Activated CD8-positive, alpha-beta T cell treated with anti-CD3 and anti-CD28 coated beads for 36 hours (primary cell): ENCODE results near the gene FANCD2. TPM values are rescaled to one million over a fixed set of nuclear protein-coding genes. Genes with fewer than 3 reads are reported as not detected.
"Not testable (repeated sequence)": the region's sequence is repeated elsewhere in the genome, so short reads cannot be mapped to it uniquely, and the experiment has no call there.

ENCODE experiments used
- ATAC-seq: fragments of 200-7000 bp; cut with Tn5 transposase; one replicate; pipeline ENCODE4 v1.10.0; 2021; ENCODE audit warnings: mild to moderate bottlenecking, moderate library complexity
- CTCF ChIA-PET: fragments of 350-600 bp; sonication (Branson Sonifier 250); formaldehyde crosslinking; loops from one replicate; lab custom pipeline; 2021; ENCODE audit warnings: antibody characterized with exemption; lab: Charles Lee
- POLR2A ChIA-PET: fragments of 350-600 bp; sonication (Branson Sonifier 250); formaldehyde crosslinking; loops from one replicate; lab custom pipeline; 2021; ENCODE audit warnings: antibody characterized with exemption; lab: Charles Lee
- DNase-seq: peaks from one replicate; pipeline ENCODE4 v3.0.0-alpha.2; 2020
- H3K27ac Mint-ChIP-seq: one replicate; pipeline ENCODE4 v1.8.0; 2021; ENCODE audit warnings: mild to moderate bottlenecking, mixed read lengths
- H3K27me3 Mint-ChIP-seq: one replicate; pipeline ENCODE4 v1.8.0; 2021; ENCODE audit warnings: mixed read lengths
- H3K36me3 Mint-ChIP-seq: one replicate; pipeline ENCODE4 v1.8.0; 2021; ENCODE audit warnings: low read depth, mixed read lengths
- H3K4me1 Mint-ChIP-seq: one replicate; pipeline ENCODE4 v1.8.0; 2021; ENCODE audit warnings: low read depth, mixed read lengths
- H3K4me3 Mint-ChIP-seq: one replicate; pipeline ENCODE4 v1.8.0; 2021; ENCODE audit warnings: mild to moderate bottlenecking, moderate library complexity, mixed read lengths
- H3K9me3 Mint-ChIP-seq: one replicate; pipeline ENCODE4 v1.8.0; 2021; ENCODE audit warnings: mixed read lengths
- intact Hi-C: fragments of 100-400 bp; cut with micrococcal nuclease; formaldehyde crosslinking; loops from one replicate; pipeline ENCODE4 v1.10.0; 2022
- total RNA-seq, 2 experiments: library from RNA; stranded (reverse); gene quantifications; one replicate each; pipeline ENCODE4 v1.2.3, GENCODE V29; 2021
- TF ChIP-seq, protein P1 (sequence below): fragments of 200-600 bp; IDR thresholded peaks from one replicate; pipeline ENCODE4 v1.8.0; 2022; ENCODE audit warnings: antibody characterized with exemption, mild to moderate bottlenecking

Gene FANCD2
- total RNA-seq, 2 experiments from 2014 or later = 90.3 to 97.9 TPM

DNA sequence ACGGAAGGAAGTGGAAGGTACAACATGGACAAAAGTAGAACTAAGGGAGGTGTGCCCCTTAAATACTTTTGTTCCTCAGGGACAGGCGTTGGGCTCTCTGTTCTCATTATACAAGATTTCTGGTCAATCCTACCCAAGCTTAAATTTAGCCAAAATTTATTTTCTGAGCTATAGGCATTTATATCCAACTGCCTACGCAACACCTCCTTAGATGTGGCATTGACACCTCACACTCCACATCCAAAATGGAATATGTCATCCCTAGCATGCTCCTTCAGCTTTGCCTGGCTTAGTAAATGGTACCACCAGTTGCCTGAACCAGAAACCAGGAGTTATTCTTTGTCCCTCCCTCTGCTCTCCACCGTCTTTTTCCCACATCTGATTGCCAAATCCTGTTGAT is 55.6 kb downstream of the FANCD2 start:
- intact Hi-C loops = no loop called here
- TF ChIP-seq, protein P1, sequence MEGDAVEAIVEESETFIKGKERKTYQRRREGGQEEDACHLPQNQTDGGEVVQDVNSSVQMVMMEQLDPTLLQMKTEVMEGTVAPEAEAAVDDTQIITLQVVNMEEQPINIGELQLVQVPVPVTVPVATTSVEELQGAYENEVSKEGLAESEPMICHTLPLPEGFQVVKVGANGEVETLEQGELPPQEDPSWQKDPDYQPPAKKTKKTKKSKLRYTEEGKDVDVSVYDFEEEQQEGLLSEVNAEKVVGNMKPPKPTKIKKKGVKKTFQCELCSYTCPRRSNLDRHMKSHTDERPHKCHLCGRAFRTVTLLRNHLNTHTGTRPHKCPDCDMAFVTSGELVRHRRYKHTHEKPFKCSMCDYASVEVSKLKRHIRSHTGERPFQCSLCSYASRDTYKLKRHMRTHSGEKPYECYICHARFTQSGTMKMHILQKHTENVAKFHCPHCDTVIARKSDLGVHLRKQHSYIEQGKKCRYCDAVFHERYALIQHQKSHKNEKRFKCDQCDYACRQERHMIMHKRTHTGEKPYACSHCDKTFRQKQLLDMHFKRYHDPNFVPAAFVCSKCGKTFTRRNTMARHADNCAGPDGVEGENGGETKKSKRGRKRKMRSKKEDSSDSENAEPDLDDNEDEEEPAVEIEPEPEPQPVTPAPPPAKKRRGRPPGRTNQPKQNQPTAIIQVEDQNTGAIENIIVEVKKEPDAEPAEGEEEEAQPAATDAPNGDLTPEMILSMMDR = no peak
- Mint-ChIP-seq H3K27ac (no peak overlapping the region), H3K36me3 (peaks cover 45% of the 10 kb centered on the region), H3K4me1 (no peaks in the 10 kb centered on the region), H3K27me3 (no peaks in the 10 kb centered on the region), H3K4me3 (no peak overlapping the region), H3K9me3 (no peaks in the 10 kb centered on the region)
- DNase-seq = no peak
- ChIA-PET POLR2A (interaction anchor here (0.7 kb wide), 1 partner anchor 14 kb away, joined by 3 read pairs; no protein-coding TSS in a partner anchor), CTCF (interaction anchor here (0.8 to 1.3 kb wide), 2 partner anchors 14 to 205 kb away, joined by 3 read pairs; no protein-coding TSS in a partner anchor)
- ATAC-seq = no peak

DNA sequence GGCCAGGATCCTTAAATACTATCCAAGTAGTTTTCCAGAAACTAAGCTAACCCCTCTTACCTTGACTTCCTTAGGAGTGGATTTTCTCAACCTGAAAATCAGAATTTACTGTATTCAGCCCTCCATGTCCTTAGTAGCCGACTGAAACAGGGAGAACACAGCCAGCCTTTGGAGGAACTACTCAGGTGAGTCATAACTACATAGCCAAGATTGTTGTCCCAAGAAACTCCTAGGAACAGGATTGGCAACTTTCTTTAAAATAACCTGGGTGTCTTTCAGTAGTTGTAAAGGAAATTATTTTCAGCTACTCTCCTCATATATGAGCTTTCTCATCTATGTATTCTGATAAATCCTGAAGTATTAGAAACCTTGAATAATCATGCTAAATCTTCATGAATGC is 59.5 kb downstream of the FANCD2 start:
- Mint-ChIP-seq H3K4me3 (no peak overlapping the region), H3K27ac (no peak overlapping the region), H3K9me3 (no peaks in the 10 kb centered on the region), H3K27me3 (no peaks in the 10 kb centered on the region), H3K4me1 (no peaks in the 10 kb centered on the region), H3K36me3 (peaks cover 63% of the 10 kb centered on the region)
- TF ChIP-seq, protein P1 = no peak
- DNase-seq = no peak
- CTCF ChIA-PET = no interaction called here
- ATAC-seq = no peak
- intact Hi-C loops = no loop called here
- POLR2A ChIA-PET = no interaction called here

DNA sequence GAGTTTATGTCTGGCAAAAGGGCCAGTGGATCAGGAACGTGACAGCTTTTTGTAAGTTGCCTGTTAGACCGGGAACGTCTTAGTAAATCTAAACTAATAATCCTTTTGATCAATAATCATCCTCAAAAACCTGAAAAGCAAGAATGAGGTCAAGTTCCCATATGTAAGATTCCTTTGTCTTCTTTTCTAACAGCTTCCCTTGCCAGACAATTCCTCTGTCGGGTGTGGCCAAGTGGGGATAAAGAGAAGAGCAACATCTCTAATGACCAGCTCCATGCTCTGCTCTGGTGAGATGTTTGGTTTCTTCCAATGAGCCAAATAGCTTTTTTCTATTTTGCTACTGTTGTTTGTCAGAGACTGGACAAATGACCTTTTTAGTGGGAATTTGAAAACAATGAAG is 62.0 kb downstream of the FANCD2 start:
- H3K36me3 Mint-ChIP-seq = peaks cover 61% of the 10 kb centered on the region

DNA sequence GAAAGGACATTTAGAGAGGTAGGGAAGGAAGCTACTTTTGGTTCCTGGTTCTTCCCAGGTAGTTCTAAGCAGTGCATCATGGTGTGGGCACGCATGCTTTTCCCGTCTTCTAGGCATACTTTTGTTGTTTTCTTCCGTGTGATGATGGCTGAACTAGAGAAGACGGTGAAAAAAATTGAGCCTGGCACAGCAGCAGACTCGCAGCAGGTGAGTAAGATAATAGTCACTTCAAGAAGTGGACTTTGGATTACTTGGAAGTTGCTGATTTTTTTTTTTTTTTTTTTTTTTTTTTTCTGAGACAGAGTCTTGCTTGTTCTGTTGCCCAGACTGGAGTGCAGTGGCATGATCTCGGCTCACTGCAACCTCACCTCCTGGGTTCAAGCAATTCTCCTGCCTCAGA is 63.9 kb downstream of the FANCD2 start:
- peaks cover 58% of the 10 kb centered on the region for H3K36me3 Mint-ChIP-seq
- ATAC-seq = no peak
- H3K4me3 Mint-ChIP-seq = no peak overlapping the region
- TF ChIP-seq, protein P1 = no peak
- no peak overlapping the region for H3K27ac Mint-ChIP-seq
- no peaks in the 10 kb centered on the region for H3K4me1 Mint-ChIP-seq
- no peaks in the 10 kb centered on the region for H3K9me3 Mint-ChIP-seq
- DNase-seq = no peak
- ChIA-PET POLR2A (no interaction called here), CTCF (no interaction called here)
- no peaks in the 10 kb centered on the region for H3K27me3 Mint-ChIP-seq
- intact Hi-C loops = no loop called here

More for the DNA sequence above, 62.0 kb downstream of the FANCD2 start:
- Mint-ChIP-seq H3K27ac (no peak overlapping the region), H3K27me3 (no peaks in the 10 kb centered on the region), H3K4me3 (no peak overlapping the region), H3K4me1 (no peaks in the 10 kb centered on the region), H3K9me3 (no peaks in the 10 kb centered on the region)
- POLR2A ChIA-PET = interaction anchor here (0.6 to 1.4 kb wide), 3 partner anchors 15 to 93 kb away, joined by 3 to 4 read pairs (median 3); no protein-coding TSS in a partner anchor
- ATAC-seq (no peak), DNase-seq (no peak)
- TF ChIP-seq, protein P1 = no peak
- CTCF ChIA-PET = no interaction called here
- intact Hi-C loops = no loop called here

DNA sequence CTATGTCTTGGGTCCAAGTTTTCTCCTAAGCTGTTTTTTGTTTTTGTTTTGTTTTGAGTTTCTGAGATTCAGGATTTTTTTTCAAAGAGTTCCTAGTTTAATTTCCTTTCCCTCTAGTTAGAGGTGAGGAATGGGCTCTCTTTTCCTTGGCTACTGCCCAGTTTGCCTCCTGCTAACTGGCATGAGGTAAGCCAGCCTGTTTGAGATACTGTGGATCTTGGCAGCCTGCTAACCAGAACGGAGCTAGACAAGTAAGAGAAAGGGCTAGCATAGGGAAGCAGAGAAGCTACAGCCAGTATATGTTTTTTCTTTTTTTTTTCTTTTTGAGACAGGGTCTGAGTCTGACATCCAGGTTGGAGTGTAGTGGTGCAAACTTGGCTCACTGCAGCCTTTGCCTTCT is 64.5 kb downstream of the FANCD2 start:
- H3K9me3 Mint-ChIP-seq, H3K27me3 Mint-ChIP-seq, H3K4me1 Mint-ChIP-seq, CTCF ChIA-PET, H3K4me3 Mint-ChIP-seq, intact Hi-C loops, ATAC-seq, DNase-seq, POLR2A ChIA-PET, H3K27ac Mint-ChIP-seq: not testable (repeated sequence)
- H3K36me3 Mint-ChIP-seq = peaks cover 57% of the 10 kb centered on the region

DNA sequence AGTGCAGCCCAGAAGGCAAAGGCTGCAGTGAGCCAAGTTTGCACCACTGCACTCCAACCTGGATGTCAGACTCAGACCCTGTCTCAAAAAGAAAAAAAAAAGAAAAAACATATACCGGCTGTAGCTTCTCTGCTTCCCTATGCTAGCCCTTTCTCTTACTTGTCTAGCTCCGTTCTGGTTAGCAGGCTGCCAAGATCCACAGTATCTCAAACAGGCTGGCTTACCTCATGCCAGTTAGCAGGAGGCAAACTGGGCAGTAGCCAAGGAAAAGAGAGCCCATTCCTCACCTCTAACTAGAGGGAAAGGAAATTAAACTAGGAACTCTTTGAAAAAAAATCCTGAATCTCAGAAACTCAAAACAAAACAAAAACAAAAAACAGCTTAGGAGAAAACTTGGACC is 65.2 kb downstream of the FANCD2 start:
- CTCF ChIA-PET, intact Hi-C loops, H3K27me3 Mint-ChIP-seq, H3K9me3 Mint-ChIP-seq, ATAC-seq, H3K4me3 Mint-ChIP-seq, H3K4me1 Mint-ChIP-seq, POLR2A ChIA-PET, H3K27ac Mint-ChIP-seq, DNase-seq: not testable (repeated sequence)
- H3K36me3 Mint-ChIP-seq = peaks cover 54% of the 10 kb centered on the region
